Measurements from ENCODE around the gene ECHDC1.
A peak's percentile ranks its signal among the peaks of the same experiment; 100 is the strongest.

Gene ECHDC1

DNA sequence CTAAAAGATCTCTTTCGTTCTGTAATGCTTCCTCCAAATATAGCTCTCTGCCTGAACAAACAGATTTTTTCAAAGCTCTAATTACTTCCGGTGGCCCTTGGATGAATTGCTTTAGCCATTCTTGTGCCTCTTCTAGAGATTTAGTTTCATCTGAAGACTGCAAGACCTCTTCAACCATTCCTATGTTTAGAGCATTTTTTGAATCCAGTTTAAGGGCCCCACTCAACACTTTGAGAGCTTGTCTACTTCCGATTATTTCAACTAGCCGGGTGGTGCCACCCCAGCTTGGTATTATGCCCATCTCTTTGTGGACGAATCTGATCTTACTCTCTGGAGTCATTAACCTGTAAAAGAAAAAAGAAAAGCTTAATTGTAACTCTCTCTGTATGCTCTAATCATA lies 53.5 kb downstream of the ECHDC1 start:
- FAIRE-seq (no peak), DNase-seq (ENCODE audit: low spot score) (no peak)

- DNase-seq (ENCODE audit: low spot score): no peak
- FAIRE-seq: no peak
Measured at GRCh38 chr6:127288705-127289104, 54.7 kb downstream of the ECHDC1 start.

GRCh38 chr6:127282184-127282583 lies 61.2 kb downstream of the ECHDC1 start:
- FAIRE-seq (no peak), DNase-seq (ENCODE audit: low spot score) (no peak)

- FAIRE-seq: no peak
- DNase-seq (ENCODE audit: low spot score): no peak
Measured at GRCh38 chr6:127279815-127280214, 63.6 kb downstream of the ECHDC1 start.

- no peak for DNase-seq (ENCODE audit: low spot score)
- no peak for FAIRE-seq
Measured at GRCh38 chr6:127277878-127278843, 65.2 kb downstream of the ECHDC1 start.

DNA sequence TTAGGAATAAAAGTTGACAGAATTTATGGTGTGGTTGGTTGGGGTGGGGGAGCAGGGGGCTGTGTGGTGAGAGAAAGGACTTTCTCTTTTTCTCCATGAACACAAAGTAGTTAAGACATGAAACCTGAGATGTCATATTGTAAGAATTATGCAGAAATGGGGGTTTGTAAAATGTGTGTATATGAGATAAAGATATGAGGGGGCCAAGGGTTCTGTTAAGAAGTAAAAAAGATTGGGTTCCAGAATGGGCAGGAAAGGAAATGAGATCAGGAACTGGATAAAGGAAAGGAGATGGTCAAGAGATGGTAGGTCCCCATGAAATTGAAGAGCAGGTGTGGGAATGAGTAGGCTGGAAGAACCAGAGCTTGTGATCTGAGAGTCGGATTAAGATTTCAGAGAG lies 67.1 kb downstream of the ECHDC1 start:
- FAIRE-seq (no peak), DNase-seq (ENCODE audit: low spot score) (no peak)

DNA sequence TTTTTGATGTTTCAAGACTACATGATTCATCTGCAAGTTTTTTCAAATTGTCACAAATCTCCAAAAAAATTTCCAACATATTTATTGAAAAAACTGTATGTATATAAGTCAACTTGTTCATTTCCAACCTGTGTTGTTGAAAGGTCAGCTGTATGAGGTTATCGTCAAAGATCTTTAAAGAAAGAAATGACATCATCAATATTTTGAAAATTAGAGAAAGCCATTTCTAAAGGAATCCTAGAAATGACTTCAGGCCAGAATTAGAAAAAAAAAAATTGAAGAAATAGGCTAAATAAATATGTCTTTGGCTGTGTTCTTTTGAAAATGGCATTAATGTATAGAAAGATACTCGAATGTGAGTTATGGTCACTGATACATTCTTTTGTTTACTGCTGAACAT lies 69.9 kb downstream of the ECHDC1 start:
- no peak for FAIRE-seq
- no peak for DNase-seq (ENCODE audit: low spot score)

DNA sequence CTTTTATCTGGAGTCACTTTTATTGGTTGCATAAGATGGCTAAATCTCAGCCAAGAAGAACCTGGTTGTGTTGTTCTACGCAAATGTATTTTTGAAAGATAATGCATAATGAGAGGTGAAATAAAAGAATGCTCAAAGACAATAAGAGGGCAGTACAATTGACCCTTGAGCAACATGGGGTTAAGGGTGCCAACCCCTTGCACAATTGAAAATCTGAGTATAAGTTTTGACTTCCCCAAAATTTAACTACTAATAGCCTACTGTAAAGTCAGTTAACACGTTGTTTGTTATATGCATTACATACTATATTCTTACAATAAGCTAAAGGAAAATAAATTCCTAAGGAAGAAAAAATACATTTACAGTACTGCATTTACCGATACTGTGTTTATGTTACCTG lies 70.8 kb downstream of the ECHDC1 start:
- FAIRE-seq: no peak
- no peak for DNase-seq (ENCODE audit: low spot score)

DNA sequence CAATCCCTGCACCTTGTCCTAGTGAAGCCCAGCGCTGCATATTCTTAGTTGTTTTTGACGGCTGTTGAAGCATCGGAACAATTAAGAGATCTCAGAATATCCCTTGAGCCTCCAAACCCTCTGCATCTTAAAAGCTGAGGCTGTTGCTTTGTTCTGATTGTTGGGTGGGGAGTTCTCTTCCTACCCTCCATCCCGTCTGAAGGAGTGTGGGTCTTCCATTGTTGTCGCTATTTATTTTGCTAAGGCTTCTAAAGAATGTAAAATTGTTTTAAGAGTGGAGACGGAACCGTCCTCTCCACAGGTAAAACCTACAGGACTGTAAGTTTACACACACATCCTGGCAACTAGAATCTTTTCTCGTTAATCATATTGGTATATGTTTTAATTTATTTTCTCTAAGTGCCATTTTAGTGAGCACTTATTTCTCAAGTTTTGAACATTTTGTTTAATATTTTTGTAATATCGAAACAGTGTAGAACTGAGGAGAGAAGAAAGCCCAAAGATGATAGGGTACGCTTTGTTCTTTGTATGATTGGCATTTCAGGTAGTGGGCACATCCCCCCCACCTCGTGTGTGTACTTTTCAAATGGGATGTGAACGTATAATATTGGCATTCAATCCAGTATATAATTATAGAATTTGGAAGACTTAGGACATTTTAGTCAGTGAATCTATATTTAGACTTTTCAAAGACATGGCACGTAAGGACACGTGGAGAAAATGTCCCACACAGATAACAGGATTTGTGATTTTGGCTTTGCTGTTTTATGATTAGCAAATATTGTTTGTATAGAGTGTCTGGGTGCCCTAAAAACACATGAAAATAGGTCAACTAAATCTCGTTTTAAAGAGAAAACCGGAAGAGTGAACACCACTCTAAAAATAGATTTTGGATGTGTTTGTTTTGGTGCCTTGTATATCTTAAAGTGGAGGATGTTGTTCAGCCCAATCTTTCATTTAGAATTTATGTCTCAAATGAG lies 75.5 kb downstream of the ECHDC1 start:
- FAIRE-seq (no peak), DNase-seq (ENCODE audit: low spot score) (no peak)

DNA sequence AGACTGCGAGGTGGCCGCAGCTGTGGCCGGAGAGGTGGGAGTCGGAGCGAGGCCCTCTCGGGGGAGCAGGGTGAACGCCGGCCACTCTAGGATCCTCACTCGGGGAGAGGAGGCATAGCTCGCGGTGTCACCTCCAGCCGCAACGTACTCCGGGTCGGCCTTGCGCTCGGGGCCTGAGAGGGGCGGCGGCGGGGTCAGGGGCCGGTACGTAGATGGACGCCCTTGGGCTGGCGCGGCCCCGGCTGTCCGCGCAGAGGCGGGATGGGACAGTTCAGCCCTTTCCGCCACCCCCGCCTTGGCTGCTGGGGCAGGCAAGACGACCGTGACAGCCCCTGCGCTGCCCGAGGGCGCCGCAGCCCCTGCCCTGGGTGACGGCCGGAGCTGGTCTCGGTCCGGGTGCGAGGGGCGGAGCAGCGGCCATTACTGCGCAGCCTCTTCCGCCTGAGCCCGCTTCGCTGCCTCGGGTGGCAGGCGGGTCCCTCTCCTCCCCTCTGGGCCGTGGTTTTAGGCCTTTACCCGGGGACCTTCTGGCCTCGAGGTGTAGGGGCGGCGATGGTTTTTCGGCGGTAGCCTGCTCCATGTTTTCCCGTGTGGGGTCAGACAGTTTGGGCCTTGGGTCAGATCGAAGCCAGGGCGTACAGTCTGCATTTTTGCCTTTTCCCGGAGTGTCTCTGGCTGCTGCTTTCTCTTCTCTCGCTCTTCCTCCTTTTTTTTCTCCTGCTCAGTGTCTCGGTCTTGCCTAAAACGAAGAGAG lies 76.3 kb downstream of the ECHDC1 start:
- peak; percentile 74 for DNase-seq (ENCODE audit: low spot score)
- no peak for FAIRE-seq

GRCh38 chr6:127266178-127266891 lies 77.1 kb downstream of the ECHDC1 start, which contains the start of gene RNF146:
Gene RNF146, plus strand, starts transcription at chr6:127266864. Its CDS starts 13,475 bp downstream, at chr6:127280339.
- FAIRE-seq (no peak), DNase-seq (ENCODE audit: low spot score) (peak; percentile 91)

- no peak for FAIRE-seq
- no peak for DNase-seq (ENCODE audit: low spot score)
Measured at GRCh38 chr6:127263481-127263880, 79.9 kb downstream of the ECHDC1 start.

DNA sequence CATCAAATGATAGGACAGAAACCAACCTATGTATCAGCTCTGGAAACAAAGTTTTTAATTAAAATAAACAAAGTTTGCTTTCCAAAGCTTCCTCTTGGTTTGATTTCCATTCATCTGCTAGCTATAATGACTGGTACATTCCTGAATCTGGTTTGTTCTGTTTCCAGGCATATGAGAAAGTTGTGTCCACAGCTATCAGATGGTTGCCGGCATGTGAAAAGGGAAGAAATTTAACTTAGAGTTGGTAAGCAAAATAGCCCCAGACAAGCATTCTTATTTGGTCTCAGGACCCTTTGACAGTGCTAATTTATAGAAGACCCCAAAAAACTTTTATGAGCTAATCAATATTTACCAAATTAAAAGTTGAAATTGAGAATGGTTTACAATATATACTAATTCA lies 80.5 kb downstream of the ECHDC1 start:
- DNase-seq (ENCODE audit: low spot score): no peak
- no peak for FAIRE-seq

DNA sequence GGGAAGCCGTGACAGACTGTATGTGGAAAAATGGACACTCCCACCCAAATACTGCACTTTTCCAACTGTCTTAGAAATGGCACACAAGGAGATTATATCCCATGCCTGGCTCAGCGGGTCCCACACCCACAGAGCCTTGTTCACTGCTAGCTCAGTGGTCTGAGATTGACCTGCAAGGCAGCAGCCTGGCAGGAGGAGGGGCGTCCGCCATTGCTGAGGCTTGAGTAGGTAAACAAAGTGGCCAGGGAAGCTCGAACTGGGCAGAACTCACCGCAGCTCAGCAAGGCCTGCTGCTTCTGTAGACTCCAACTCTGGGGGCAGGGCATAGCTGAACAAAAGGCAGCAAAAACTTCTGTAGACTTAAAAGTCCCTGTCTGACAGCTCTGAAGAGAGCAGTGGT lies 88.1 kb downstream of the ECHDC1 start:
- no peak for FAIRE-seq

DNA sequence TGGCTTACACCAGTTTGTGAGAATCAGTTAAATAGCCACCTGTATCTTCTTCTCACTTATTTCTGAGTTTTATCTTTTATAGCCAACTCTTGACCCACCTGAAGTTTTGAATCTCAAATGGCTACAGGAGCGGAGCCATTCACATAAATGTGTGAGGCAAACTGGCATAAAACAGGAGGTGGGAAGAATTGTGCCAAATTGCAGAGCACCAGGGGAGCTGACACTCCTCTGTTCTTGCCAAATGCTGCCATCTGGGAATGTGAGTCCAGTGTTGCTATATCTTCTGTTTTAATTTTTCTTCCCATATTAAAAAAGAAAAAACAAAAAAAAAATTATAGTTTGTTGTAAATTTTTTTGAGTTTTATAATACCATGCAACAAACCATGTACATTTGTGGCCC lies 93.8 kb downstream of the ECHDC1 start:
- no peak for FAIRE-seq
- DNase-seq (ENCODE audit: low spot score): no peak

More for the DNA sequence above, 88.1 kb downstream of the ECHDC1 start:
- DNase-seq (ENCODE audit: low spot score): no peak

- no peak for FAIRE-seq
- no peak for DNase-seq (ENCODE audit: low spot score)
Measured at GRCh38 chr6:127247114-127248096, 96.0 kb downstream of the ECHDC1 start.

GRCh38 chr6:127243501-127243900 lies 99.9 kb downstream of the ECHDC1 start:
- no peak for FAIRE-seq
- DNase-seq (ENCODE audit: low spot score): no peak
